Heart right ventricle (tissue), 16 donors: ENCODE measurements around the gene CD4. TPM values are rescaled to one million over a fixed set of nuclear protein-coding genes. Genes with fewer than 3 reads are reported as not detected.
A peak's percentile ranks its signal among the peaks of the same experiment; 100 is the strongest.

ENCODE experiments used
- ATAC-seq, 8 donors: fragments of 200-7000 bp; cut with Tn5 transposase; one replicate each; pipeline ENCODE4 v1.9.1; 2020; ENCODE audit warnings: mild to moderate bottlenecking in 8 of 8, moderate library complexity in 8 of 8, moderate number of reproducible peaks in 1 of 8
- DNase-seq, 2 donors: peaks; one replicate each; pipeline ENCODE4 v3.0.0-alpha.2; 2020
- H3K27ac ChIP-seq, 10 donors: fragments of 200-600 bp; sonication (generic) in 2 of 10; one replicate each; pipeline versions ENCODE4 v1.5.0 to v1.8.0; 2020 to 2022; ENCODE audit warnings: mild to moderate bottlenecking in 3 of 10
- H3K27me3 ChIP-seq, 7 donors: fragments of 200-600 bp; one replicate each; pipeline ENCODE4 v1.8.0; 2021 to 2022; ENCODE audit warnings: mild to moderate bottlenecking in 2 of 7
- H3K36me3 ChIP-seq, 9 donors: fragments of 200-600 bp; sonication (generic) in 1 of 9; one replicate each; pipeline versions ENCODE4 v1.5.0 to v1.8.0; 2020 to 2022; ENCODE audit warnings: mild to moderate bottlenecking in 2 of 9
- H3K4me1 ChIP-seq, 9 donors: fragments of 200-600 bp; sonication (generic) in 1 of 9; one replicate each; pipeline versions ENCODE4 v1.5.0 to v1.8.0; 2020 to 2022; ENCODE audit warnings: mild to moderate bottlenecking in 4 of 9
- H3K4me3 ChIP-seq, 10 donors: fragments of 200-600 bp; sonication (generic) in 2 of 10; one replicate each; pipeline versions ENCODE4 v1.5.0 to v1.8.0; 2020 to 2022; ENCODE audit warnings: mild to moderate bottlenecking in 7 of 10, moderate library complexity in 2 of 10
- H3K9me3 ChIP-seq, 11 donors: fragments of 200-600 bp in 10 of 11; sonication (generic) in 2 of 11; one replicate each; pipeline versions ENCODE4 v1.5.0 to v1.8.0; 2013 to 2022; ENCODE audit warnings: mild to moderate bottlenecking in 2 of 11, control low read depth in 1 of 11, moderate library complexity in 1 of 11
- CTCF ChIP-seq, 9 donors: fragments of 200-600 bp; sonication (generic) in 2 of 9; IDR thresholded peaks; one replicate each; pipeline versions ENCODE4 v1.5.0 to v1.8.0; 2021 to 2022; ENCODE audit warnings: antibody characterized with exemption in 9 of 9, mild to moderate bottlenecking in 5 of 9, moderate library complexity in 1 of 9
- WGBS, 2 donors: extraction: QIAGEN DNeasy Blood & Tissue Kit; methylation state at CpG; one replicate each; pipeline ENCODE4 v1.1.7; 2013; ENCODE audit warnings: inconsistent platforms in 1 of 2; 5-methylcytosine and 5-hydroxymethylcytosine counted together
- intact Hi-C, 10 donors: fragments of 100-400 bp; cut with DNase I; formaldehyde crosslinking; loops; one replicate each; pipeline versions ENCODE4 v1.11.1 to v1.14.2; 2022
- polyA plus RNA-seq, 2 donors: library from polyadenylated mRNA; stranded (reverse); fragments of 200-250 nt; gene quantifications; one replicate each; pipeline ENCODE4 v1.2.3, GENCODE V29; 2013
- total RNA-seq, 10 donors: library from RNA; stranded (reverse); fragmentation: NEBNext Ultra II Directional in 3 of 10; extraction: Animal tissue kit (Norgen Biotek cat#: 25700) in 3 of 10; gene quantifications; one replicate each; pipeline versions ENCODE4 v1.2.1 to v1.2.4, GENCODE V29; 2021 to 2023
- donor health status: Arrhythmogenic right ventricular cardiomyopathy.
- donor health status: ischemic (EF 13 %, LVEDD 7.1; RV severe dilation, severe dysfunction).
- donor health status: healthy with polysubstance abuse.
- donor health status: DM: no; HTN: yes; CAD: no.
- donor health status: DM: no; HTN: no; CAD: no.
- donor health status: ischemic (EF 25% LVEDD 6.9; RV normal size, moderate dysfunction).
- donor health status: ischemic (EF 25% LVEDD 5.7; RV mildly dilated, moderate dysfunction).
- donor health status: healthy.
- donor health status: DM: yes; HTN: yes; CAD: no.
- donor health status: Ischemic cardiomyopathy.
- donor health status: ischemic (EF 35%, LVEDD 5.7; RV mildly dilated, moderate dysfunction).
- donor health status: nonischemic (EF 11% LVEDD 7.7; RV severe dilation, severe dysfunction).
- donor health status: DM: yes; HTN: yes; CAD: no.
- donor health status: PGD.
- donor health status: ischemic (EF 29% LVEDD 5.4; RV normal size, mild dysfunction).
- donor health status: nonischemic (EF 23%, LVEDD 6.1; RV moderate dilation, normal function).

Gene CD4
- total and polyA plus RNA-seq, 12 donors, result 2.6 to 44.3 (median 4.2) TPM

GRCh38 chr12:6784761-6785160, 4.6 kb upstream of the CD4 start:
- Histone ChIP-seq H3K4me3 (no peak overlapping the region), H3K4me1 (peaks cover 0 to 41% (median 11%) of the 10 kb centered on the region in 9 donors), H3K27ac (no peak overlapping the region), H3K9me3 (no peaks in the 10 kb centered on the region), H3K27me3 (no peaks in the 10 kb centered on the region), H3K36me3 (no peaks in the 10 kb centered on the region)
- ATAC-seq, result no peak
- intact Hi-C loops, result loop anchor here in 4 of 10 donors (5.0 kb wide), 2 partner anchors 38 to 47 kb away; partner anchors contain the start of gene GPR162 (in 3 of the 4)
- DNase-seq, result no peak
- WGBS, 2 donors, result 52 to 61% methylated on average over 5 of the region's 5 CpGs
- TF ChIP-seq CTCF (IDR thresholded peaks at IDR 0.05), result no peak

GRCh38 chr12:6786416-6787094, 2.8 kb upstream of the CD4 start:
- Histone ChIP-seq H3K36me3 (no peaks in the 10 kb centered on the region), H3K27me3 (no peaks in the 10 kb centered on the region), H3K9me3 (no peaks in the 10 kb centered on the region), H3K4me1 (peaks cover 0 to 41% (median 11%) of the 10 kb centered on the region in 9 donors), H3K27ac (peak overlapping the region in 4 of 10 donors; percentile 5 to 38 (median 12)), H3K4me3 (no peak overlapping the region)
- DNase-seq (no peak), ATAC-seq (no peak)
- 59 to 66% methylated on average over 9 of the region's 9 CpGs for WGBS, 2 donors
- intact Hi-C loops, result loop anchor here in 2 of 10 donors (5.0 kb wide), 1 partner anchor 36 kb away; the partner anchor contains the start of gene GPR162 (in 2 of the 2)
- no peak for TF ChIP-seq CTCF (IDR thresholded peaks at IDR 0.05)

- WGBS, 2 donors, result 98% methylated on average over 5 of the region's 5 CpGs
- intact Hi-C loops, result loop anchor here in 2 of 10 donors (5.0 kb wide), 1 partner anchor 35 kb away; the partner anchor contains the start of gene GPR162 (in 2 of the 2)
- no peak for TF ChIP-seq CTCF (IDR thresholded peaks at IDR 0.05)
- Histone ChIP-seq H3K9me3 (no peaks in the 10 kb centered on the region), H3K4me3 (no peak overlapping the region), H3K4me1 (peaks cover 0 to 43% (median 11%) of the 10 kb centered on the region in 9 donors), H3K36me3 (no peaks in the 10 kb centered on the region), H3K27ac (peak overlapping the region in 3 of 10 donors; percentile 10 to 38 (median 13)), H3K27me3 (no peaks in the 10 kb centered on the region)
- ATAC-seq (no peak), DNase-seq (no peak)
Measured at GRCh38 chr12:6787309-6787708, 2.0 kb upstream of the CD4 start.

GRCh38 chr12:6790496-6791150, 1.3 kb downstream of the CD4 start:
- H3K9me3 ChIP-seq, result no peaks in the 10 kb centered on the region
- peak overlapping the region in 6 of 10 donors; percentile 2 to 56 (median 42) for H3K4me3 ChIP-seq
- ATAC-seq (no peak), DNase-seq (no peak)
- WGBS, 2 donors, result 90 to 93% methylated on average over 12 of the region's 12 CpGs
- peaks cover 0 to 14% (median 0%) of the 10 kb centered on the region in 9 donors for H3K36me3 ChIP-seq
- TF ChIP-seq CTCF (IDR thresholded peaks at IDR 0.05), result no peak
- H3K4me1 ChIP-seq, result peaks cover 0 to 38% (median 9%) of the 10 kb centered on the region in 9 donors
- H3K27ac ChIP-seq, result peak overlapping the region in 1 of 10 donors; percentile 86
- intact Hi-C loops, result no loop called here
- H3K27me3 ChIP-seq, result peaks cover 0 to 4% (median 0%) of the 10 kb centered on the region in 7 donors
